KMS-11 (cell line): ENCODE data around the gene TRPC1.

Experiments used
- H2AFZ ChIP-seq: fragments of 200-600 bp; sonication (generic); 2 replicates; pipeline ENCODE4 v1.6.1; 2016; ENCODE audit warnings: antibody characterized with exemption, mixed run types, low read depth
- H3K27ac ChIP-seq: fragments of 200-600 bp; sonication (generic); 2 replicates; pipeline ENCODE4 v1.6.1; 2016; ENCODE audit warnings: mild to moderate bottlenecking, mixed run types
- H3K27me3 ChIP-seq: fragments of 200-600 bp; sonication (generic); 2 replicates; pipeline ENCODE4 v1.6.1; 2017; ENCODE audit warnings: mild to moderate bottlenecking, low read depth, mixed run types, moderate library complexity; ENCODE audit not compliant: insufficient read depth
- H3K36me3 ChIP-seq: fragments of 200-600 bp; sonication (generic); 2 replicates; pipeline ENCODE4 v1.6.1; 2017; ENCODE audit warnings: mild to moderate bottlenecking, mixed run types; ENCODE audit not compliant: insufficient read depth
- H3K4me1 ChIP-seq: fragments of 200-600 bp; sonication (generic); 2 replicates; pipeline ENCODE4 v1.6.1; 2016; ENCODE audit warnings: mild to moderate bottlenecking, low read depth, mixed run types; ENCODE audit not compliant: poor library complexity, severe bottlenecking
- H3K4me2 ChIP-seq: fragments of 200-600 bp; sonication (generic); 2 replicates; pipeline ENCODE4 v1.7.0; 2016; ENCODE audit warnings: mild to moderate bottlenecking, mixed run types
- H3K4me3 ChIP-seq: fragments of 200-600 bp; sonication (generic); IDR thresholded peaks from 2 replicates; pipeline ENCODE4 v1.6.1; 2017; ENCODE audit warnings: low read depth, low read length, mixed read lengths; ENCODE audit not compliant: insufficient read depth
- H3K79me2 ChIP-seq: fragments of 200-600 bp; sonication (generic); 2 replicates; pipeline ENCODE4 v1.6.1; 2016; ENCODE audit warnings: low read depth, mixed run types; ENCODE audit not compliant: insufficient read depth
- H3K9ac ChIP-seq: fragments of 200-600 bp; sonication (generic); 2 replicates; pipeline ENCODE4 v1.6.1; 2016; ENCODE audit warnings: mild to moderate bottlenecking, mixed run types
- H4K20me1 ChIP-seq: fragments of 200-600 bp; sonication (generic); 2 replicates; pipeline ENCODE4 v1.6.1; 2016; ENCODE audit warnings: mild to moderate bottlenecking, mixed run types; ENCODE audit not compliant: insufficient read depth
- TF ChIP-seq, protein P1 (sequence below): fragments of 200-600 bp; sonication (generic); conservative IDR thresholded peaks from 2 replicates; pipeline ENCODE4 v1.6.1; 2017; ENCODE audit warnings: low read depth, mild to moderate bottlenecking, antibody characterized with exemption, low read length, moderate library complexity, mixed read lengths

TRPC1 gene

DNA sequence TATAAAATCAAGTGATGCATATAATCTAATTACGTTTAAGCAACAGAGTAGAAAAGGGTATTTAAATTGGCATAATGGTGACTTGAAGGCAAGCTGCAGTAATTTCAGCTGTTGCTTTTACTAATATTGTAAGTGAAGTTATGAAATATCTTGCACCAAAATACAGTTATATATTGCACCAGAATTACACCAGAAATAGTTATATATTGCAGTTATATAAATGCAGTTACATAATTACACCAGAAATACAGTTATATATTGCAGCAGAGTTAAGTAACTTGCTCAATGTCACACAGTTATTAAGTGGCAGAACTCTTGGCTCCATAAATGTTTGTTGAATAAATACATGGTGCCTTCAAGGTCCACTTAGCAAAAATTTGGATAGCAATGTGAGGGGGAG lies 113.7 kb downstream of the TRPC1 start:
- no peaks in the 10 kb centered on the region for H3K36me3 ChIP-seq
- no peak overlapping the region for H3K27ac ChIP-seq
- no peaks in the 10 kb centered on the region for H3K27me3 ChIP-seq
- H2AFZ ChIP-seq = no peak overlapping the region
- TF ChIP-seq, protein P1, sequence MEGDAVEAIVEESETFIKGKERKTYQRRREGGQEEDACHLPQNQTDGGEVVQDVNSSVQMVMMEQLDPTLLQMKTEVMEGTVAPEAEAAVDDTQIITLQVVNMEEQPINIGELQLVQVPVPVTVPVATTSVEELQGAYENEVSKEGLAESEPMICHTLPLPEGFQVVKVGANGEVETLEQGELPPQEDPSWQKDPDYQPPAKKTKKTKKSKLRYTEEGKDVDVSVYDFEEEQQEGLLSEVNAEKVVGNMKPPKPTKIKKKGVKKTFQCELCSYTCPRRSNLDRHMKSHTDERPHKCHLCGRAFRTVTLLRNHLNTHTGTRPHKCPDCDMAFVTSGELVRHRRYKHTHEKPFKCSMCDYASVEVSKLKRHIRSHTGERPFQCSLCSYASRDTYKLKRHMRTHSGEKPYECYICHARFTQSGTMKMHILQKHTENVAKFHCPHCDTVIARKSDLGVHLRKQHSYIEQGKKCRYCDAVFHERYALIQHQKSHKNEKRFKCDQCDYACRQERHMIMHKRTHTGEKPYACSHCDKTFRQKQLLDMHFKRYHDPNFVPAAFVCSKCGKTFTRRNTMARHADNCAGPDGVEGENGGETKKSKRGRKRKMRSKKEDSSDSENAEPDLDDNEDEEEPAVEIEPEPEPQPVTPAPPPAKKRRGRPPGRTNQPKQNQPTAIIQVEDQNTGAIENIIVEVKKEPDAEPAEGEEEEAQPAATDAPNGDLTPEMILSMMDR = no peak
- no peak overlapping the region for H3K4me3 ChIP-seq
- no peak overlapping the region for H3K9ac ChIP-seq
- H3K4me1 ChIP-seq = no peaks in the 10 kb centered on the region
- no peak overlapping the region for H3K4me2 ChIP-seq
- no peaks in the 10 kb centered on the region for H4K20me1 ChIP-seq
- H3K79me2 ChIP-seq = no peaks in the 10 kb centered on the region

DNA sequence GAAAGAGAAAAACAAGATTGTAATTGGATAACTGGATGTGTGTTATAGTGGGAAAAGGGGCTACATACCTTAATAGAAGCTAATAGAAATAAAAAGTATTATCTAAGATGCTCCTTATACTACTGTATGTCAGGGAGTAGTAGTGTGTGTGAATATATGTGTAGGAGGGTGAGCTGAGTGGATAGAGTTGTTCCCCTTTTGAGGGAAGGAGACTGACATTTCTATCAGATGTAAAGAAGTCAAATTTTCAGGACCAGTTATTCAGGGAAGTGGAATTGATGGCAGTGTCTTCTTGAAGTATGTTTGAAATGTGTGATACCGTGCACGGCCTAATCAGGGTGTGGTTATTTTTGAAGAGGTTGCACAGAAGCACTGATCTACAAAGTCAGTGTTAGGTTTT lies 116.0 kb downstream of the TRPC1 start:
- Histone ChIP-seq H3K36me3 (no peaks in the 10 kb centered on the region), H3K4me2 (no peak overlapping the region), H3K9ac (no peak overlapping the region), H3K27ac (no peak overlapping the region), H3K79me2 (no peaks in the 10 kb centered on the region), H3K4me3 (no peak overlapping the region), H4K20me1 (no peaks in the 10 kb centered on the region), H2AFZ (no peak overlapping the region), H3K27me3 (no peaks in the 10 kb centered on the region), H3K4me1 (no peaks in the 10 kb centered on the region)
- TF ChIP-seq, protein P1 = no peak

DNA sequence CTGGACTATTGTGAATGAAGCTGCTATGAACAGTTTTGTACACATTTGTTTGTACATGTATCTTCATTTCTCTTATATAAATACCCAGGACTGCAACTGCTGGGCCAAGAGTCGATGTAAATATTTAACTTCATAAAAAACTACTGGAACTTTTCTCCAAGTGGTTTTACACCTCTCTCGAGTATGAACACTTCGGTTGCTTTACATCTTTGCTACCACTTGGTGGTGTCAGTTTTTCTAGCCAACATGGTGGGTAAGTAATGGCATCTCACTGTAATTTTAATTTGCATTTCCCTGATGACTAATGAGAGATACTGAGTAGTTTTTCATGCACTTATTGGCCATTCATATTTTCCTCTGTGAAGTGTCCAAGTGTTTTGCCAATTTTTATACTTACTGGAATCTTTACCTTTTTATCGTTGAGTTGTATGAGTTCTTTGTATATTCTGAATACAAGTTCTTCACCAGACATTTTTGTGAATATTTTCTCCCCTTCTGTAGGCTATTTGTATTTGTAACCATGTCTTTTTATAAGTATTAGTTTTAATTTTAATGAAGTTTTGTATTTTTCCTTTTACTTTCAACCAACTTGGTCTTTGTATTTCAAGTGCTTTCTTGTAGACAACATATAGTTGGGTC lies 120.6 kb downstream of the TRPC1 start:
- TF ChIP-seq, protein P1 = peak; percentile 73
- Histone ChIP-seq H3K4me1 (no peaks in the 10 kb centered on the region), H3K27ac (no peak overlapping the region), H3K9ac (no peak overlapping the region), H4K20me1 (no peaks in the 10 kb centered on the region), H2AFZ (no peak overlapping the region), H3K4me3 (no peak overlapping the region), H3K4me2 (no peak overlapping the region), H3K79me2 (no peaks in the 10 kb centered on the region), H3K27me3 (no peaks in the 10 kb centered on the region), H3K36me3 (no peaks in the 10 kb centered on the region)

DNA sequence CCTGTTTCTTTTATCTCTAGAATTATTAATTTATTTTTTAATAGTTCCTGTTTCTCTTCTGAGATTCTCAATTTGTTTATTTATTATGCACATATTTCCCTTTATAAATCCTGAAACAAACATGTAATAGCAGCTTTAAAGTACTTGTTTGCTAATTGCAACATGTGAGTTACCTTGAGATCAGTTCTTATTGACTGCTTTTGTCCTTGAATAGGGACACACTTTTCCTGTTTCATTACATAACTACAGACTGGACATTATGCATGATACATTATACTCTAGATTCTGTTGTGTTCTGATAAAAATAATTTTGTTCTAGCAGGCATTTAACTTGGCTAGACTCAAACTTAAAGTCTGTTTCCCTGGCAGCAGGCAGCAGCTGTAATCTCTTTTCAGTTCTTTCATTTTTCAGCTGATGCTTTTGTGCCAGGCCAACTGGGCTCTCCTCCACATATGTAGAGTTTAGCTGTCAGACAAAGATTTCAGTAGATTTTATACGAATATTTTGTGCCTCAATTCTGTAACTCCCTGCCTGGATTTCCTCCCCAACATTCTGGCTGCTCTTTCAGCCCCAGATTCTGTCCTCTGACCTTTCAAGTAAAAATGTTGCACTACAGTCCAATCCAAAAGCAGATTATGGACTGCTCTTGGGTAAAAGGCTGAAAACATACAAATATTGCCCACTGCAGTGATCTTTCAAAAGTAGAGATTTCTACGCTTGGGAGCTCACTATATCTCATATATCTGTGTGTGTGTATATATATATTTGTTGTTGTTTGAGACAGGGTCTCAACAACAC lies 123.1 kb downstream of the TRPC1 start:
- H3K27ac ChIP-seq = no peak overlapping the region
- no peak overlapping the region for H3K4me2 ChIP-seq
- no peak overlapping the region for H3K9ac ChIP-seq
- H3K36me3 ChIP-seq = no peaks in the 10 kb centered on the region
- H3K79me2 ChIP-seq = no peaks in the 10 kb centered on the region
- H3K4me1 ChIP-seq = peaks cover 4% of the 10 kb centered on the region
- H3K27me3 ChIP-seq = no peaks in the 10 kb centered on the region
- TF ChIP-seq, protein P1 = no peak
- no peaks in the 10 kb centered on the region for H4K20me1 ChIP-seq
- no peak overlapping the region for H2AFZ ChIP-seq
- no peak overlapping the region for H3K4me3 ChIP-seq
